ENCODE measurements around the gene PUM2.
"Not testable (repeated sequence)": the region's sequence is repeated elsewhere in the genome, so short reads cannot be mapped to it uniquely, and the experiment has no call there.

Gene PUM2

GRCh38 chr2:20268317-20268716 is 82.3 kb downstream of the PUM2 start:
- H3K9ac ChIP-seq (ENCODE audit: low read depth, low read length); H3K4me3 ChIP-seq (ENCODE audit: low read depth, low read length); H3K4me1 ChIP-seq (ENCODE audit: control insufficient read depth, insufficient read depth, low read length); H3K36me3 ChIP-seq (ENCODE audit: control insufficient read depth, insufficient read depth, low read length); H3K27me3 ChIP-seq (ENCODE audit: control insufficient read depth, insufficient read depth, low read length); H3K9me3 ChIP-seq (ENCODE audit: control insufficient read depth, insufficient read depth, low read length): not testable (repeated sequence)

- Histone ChIP-seq H3K27me3 (ENCODE audit: control insufficient read depth, insufficient read depth, low read length) (no peaks in the 10 kb centered on the region), H3K9me3 (ENCODE audit: control insufficient read depth, insufficient read depth, low read length) (no peaks in the 10 kb centered on the region), H3K4me3 (ENCODE audit: low read depth, low read length) (no peak overlapping the region), H3K4me1 (ENCODE audit: control insufficient read depth, insufficient read depth, low read length) (no peaks in the 10 kb centered on the region), H3K36me3 (ENCODE audit: control insufficient read depth, insufficient read depth, low read length) (no peaks in the 10 kb centered on the region), H3K9ac (ENCODE audit: low read depth, low read length) (no peak overlapping the region)
Observed at GRCh38 chr2:20267529-20267928, 83.1 kb downstream of the PUM2 start.

GRCh38 chr2:20264629-20265028 is 86.0 kb downstream of the PUM2 start:
- H3K4me3 ChIP-seq (ENCODE audit: low read depth, low read length): no peak overlapping the region
- no peak overlapping the region for H3K9ac ChIP-seq (ENCODE audit: low read depth, low read length)
- H3K9me3 ChIP-seq (ENCODE audit: control insufficient read depth, insufficient read depth, low read length): no peaks in the 10 kb centered on the region
- no peaks in the 10 kb centered on the region for H3K27me3 ChIP-seq (ENCODE audit: control insufficient read depth, insufficient read depth, low read length)
- peaks cover 6% of the 10 kb centered on the region for H3K36me3 ChIP-seq (ENCODE audit: control insufficient read depth, insufficient read depth, low read length)
- no peaks in the 10 kb centered on the region for H3K4me1 ChIP-seq (ENCODE audit: control insufficient read depth, insufficient read depth, low read length)

GRCh38 chr2:20257411-20257810 is 93.2 kb downstream of the PUM2 start:
- H3K36me3 ChIP-seq (ENCODE audit: control insufficient read depth, insufficient read depth, low read length): peaks cover 23% of the 10 kb centered on the region
- H3K4me3 ChIP-seq (ENCODE audit: low read depth, low read length): no peak overlapping the region

GRCh38 chr2:20254731-20255130 is 95.9 kb downstream of the PUM2 start:
- Histone ChIP-seq H3K27me3 (ENCODE audit: control insufficient read depth, insufficient read depth, low read length) (no peaks in the 10 kb centered on the region), H3K4me1 (ENCODE audit: control insufficient read depth, insufficient read depth, low read length) (no peaks in the 10 kb centered on the region), H3K36me3 (ENCODE audit: control insufficient read depth, insufficient read depth, low read length) (peaks cover 17% of the 10 kb centered on the region), H3K4me3 (ENCODE audit: low read depth, low read length) (no peak overlapping the region), H3K9me3 (ENCODE audit: control insufficient read depth, insufficient read depth, low read length) (no peaks in the 10 kb centered on the region), H3K9ac (ENCODE audit: low read depth, low read length) (no peak overlapping the region)

More at GRCh38 chr2:20257411-20257810, 93.2 kb downstream of the PUM2 start:
- H3K4me1 ChIP-seq (ENCODE audit: control insufficient read depth, insufficient read depth, low read length): no peaks in the 10 kb centered on the region
- no peaks in the 10 kb centered on the region for H3K27me3 ChIP-seq (ENCODE audit: control insufficient read depth, insufficient read depth, low read length)
- no peak overlapping the region for H3K9ac ChIP-seq (ENCODE audit: low read depth, low read length)
- H3K9me3 ChIP-seq (ENCODE audit: control insufficient read depth, insufficient read depth, low read length): no peaks in the 10 kb centered on the region

- Histone ChIP-seq H3K9me3 (ENCODE audit: control insufficient read depth, insufficient read depth, low read length) (no peaks in the 10 kb centered on the region), H3K4me1 (ENCODE audit: control insufficient read depth, insufficient read depth, low read length) (no peaks in the 10 kb centered on the region), H3K4me3 (ENCODE audit: low read depth, low read length) (no peak overlapping the region), H3K27me3 (ENCODE audit: control insufficient read depth, insufficient read depth, low read length) (no peaks in the 10 kb centered on the region), H3K36me3 (ENCODE audit: control insufficient read depth, insufficient read depth, low read length) (peaks cover 11% of the 10 kb centered on the region), H3K9ac (ENCODE audit: low read depth, low read length) (no peak overlapping the region)
Observed at GRCh38 chr2:20250436-20250835, 100.2 kb downstream of the PUM2 start.

GRCh38 chr2:20249170-20249569 is 101.5 kb downstream of the PUM2 start:
- Histone ChIP-seq H3K4me1 (ENCODE audit: control insufficient read depth, insufficient read depth, low read length) (no peaks in the 10 kb centered on the region), H3K4me3 (ENCODE audit: low read depth, low read length) (no peak overlapping the region), H3K9ac (ENCODE audit: low read depth, low read length) (no peak overlapping the region), H3K9me3 (ENCODE audit: control insufficient read depth, insufficient read depth, low read length) (no peaks in the 10 kb centered on the region), H3K27me3 (ENCODE audit: control insufficient read depth, insufficient read depth, low read length) (no peaks in the 10 kb centered on the region), H3K36me3 (ENCODE audit: control insufficient read depth, insufficient read depth, low read length) (peaks cover 3% of the 10 kb centered on the region)

- no peaks in the 10 kb centered on the region for H3K9me3 ChIP-seq (ENCODE audit: control insufficient read depth, insufficient read depth, low read length)
- no peaks in the 10 kb centered on the region for H3K36me3 ChIP-seq (ENCODE audit: control insufficient read depth, insufficient read depth, low read length)
- H3K4me3 ChIP-seq (ENCODE audit: low read depth, low read length): no peak overlapping the region
- no peaks in the 10 kb centered on the region for H3K27me3 ChIP-seq (ENCODE audit: control insufficient read depth, insufficient read depth, low read length)
- H3K9ac ChIP-seq (ENCODE audit: low read depth, low read length): no peak overlapping the region
- no peaks in the 10 kb centered on the region for H3K4me1 ChIP-seq (ENCODE audit: control insufficient read depth, insufficient read depth, low read length)
Observed at GRCh38 chr2:20247084-20247483, 103.6 kb downstream of the PUM2 start.

GRCh38 chr2:20243637-20244036 is 107.0 kb downstream of the PUM2 start:
- H3K4me1 ChIP-seq (ENCODE audit: control insufficient read depth, insufficient read depth, low read length); H3K27me3 ChIP-seq (ENCODE audit: control insufficient read depth, insufficient read depth, low read length); H3K36me3 ChIP-seq (ENCODE audit: control insufficient read depth, insufficient read depth, low read length); H3K9me3 ChIP-seq (ENCODE audit: control insufficient read depth, insufficient read depth, low read length); H3K4me3 ChIP-seq (ENCODE audit: low read depth, low read length); H3K9ac ChIP-seq (ENCODE audit: low read depth, low read length): not testable (repeated sequence)

GRCh38 chr2:20242727-20243377 is 107.8 kb downstream of the PUM2 start:
- H3K9me3 ChIP-seq (ENCODE audit: control insufficient read depth, insufficient read depth, low read length): no peaks in the 10 kb centered on the region
- no peaks in the 10 kb centered on the region for H3K27me3 ChIP-seq (ENCODE audit: control insufficient read depth, insufficient read depth, low read length)
- H3K4me1 ChIP-seq (ENCODE audit: control insufficient read depth, insufficient read depth, low read length): no peaks in the 10 kb centered on the region
- no peak overlapping the region for H3K9ac ChIP-seq (ENCODE audit: low read depth, low read length)
- H3K4me3 ChIP-seq (ENCODE audit: low read depth, low read length): no peak overlapping the region
- no peaks in the 10 kb centered on the region for H3K36me3 ChIP-seq (ENCODE audit: control insufficient read depth, insufficient read depth, low read length)

GRCh38 chr2:20241973-20242726 is 108.5 kb downstream of the PUM2 start:
- H3K36me3 ChIP-seq (ENCODE audit: control insufficient read depth, insufficient read depth, low read length): no peaks in the 10 kb centered on the region
- H3K4me3 ChIP-seq (ENCODE audit: low read depth, low read length): no peak overlapping the region
- H3K9ac ChIP-seq (ENCODE audit: low read depth, low read length): no peak overlapping the region

GRCh38 chr2:20240291-20240690 is 110.4 kb downstream of the PUM2 start:
- H3K27me3 ChIP-seq (ENCODE audit: control insufficient read depth, insufficient read depth, low read length); H3K4me3 ChIP-seq (ENCODE audit: low read depth, low read length); H3K36me3 ChIP-seq (ENCODE audit: control insufficient read depth, insufficient read depth, low read length); H3K9ac ChIP-seq (ENCODE audit: low read depth, low read length); H3K4me1 ChIP-seq (ENCODE audit: control insufficient read depth, insufficient read depth, low read length); H3K9me3 ChIP-seq (ENCODE audit: control insufficient read depth, insufficient read depth, low read length): not testable (repeated sequence)

More at GRCh38 chr2:20241973-20242726, 108.5 kb downstream of the PUM2 start:
- Histone ChIP-seq H3K9me3 (ENCODE audit: control insufficient read depth, insufficient read depth, low read length) (no peaks in the 10 kb centered on the region), H3K4me1 (ENCODE audit: control insufficient read depth, insufficient read depth, low read length) (no peaks in the 10 kb centered on the region), H3K27me3 (ENCODE audit: control insufficient read depth, insufficient read depth, low read length) (no peaks in the 10 kb centered on the region)

Measured in iPS-15b (cell line).